KMS-11 (cell line): ENCODE measurements around the gene MCF2L.

Experiments
- H2AFZ ChIP-seq: fragments of 200-600 bp; sonication (generic); 2 replicates; pipeline ENCODE4 v1.6.1; 2016; ENCODE audit warnings: antibody characterized with exemption, mixed run types, low read depth
- H3K27ac ChIP-seq: fragments of 200-600 bp; sonication (generic); 2 replicates; pipeline ENCODE4 v1.6.1; 2016; ENCODE audit warnings: mild to moderate bottlenecking, mixed run types
- H3K27me3 ChIP-seq: fragments of 200-600 bp; sonication (generic); 2 replicates; pipeline ENCODE4 v1.6.1; 2017; ENCODE audit warnings: mild to moderate bottlenecking, low read depth, mixed run types, moderate library complexity; ENCODE audit not compliant: insufficient read depth
- H3K36me3 ChIP-seq: fragments of 200-600 bp; sonication (generic); 2 replicates; pipeline ENCODE4 v1.6.1; 2017; ENCODE audit warnings: mild to moderate bottlenecking, mixed run types; ENCODE audit not compliant: insufficient read depth
- H3K4me1 ChIP-seq: fragments of 200-600 bp; sonication (generic); 2 replicates; pipeline ENCODE4 v1.6.1; 2016; ENCODE audit warnings: mild to moderate bottlenecking, low read depth, mixed run types; ENCODE audit not compliant: poor library complexity, severe bottlenecking
- H3K4me2 ChIP-seq: fragments of 200-600 bp; sonication (generic); 2 replicates; pipeline ENCODE4 v1.7.0; 2016; ENCODE audit warnings: mild to moderate bottlenecking, mixed run types
- H3K4me3 ChIP-seq: fragments of 200-600 bp; sonication (generic); IDR thresholded peaks from 2 replicates; pipeline ENCODE4 v1.6.1; 2017; ENCODE audit warnings: low read depth, low read length, mixed read lengths; ENCODE audit not compliant: insufficient read depth
- H3K79me2 ChIP-seq: fragments of 200-600 bp; sonication (generic); 2 replicates; pipeline ENCODE4 v1.6.1; 2016; ENCODE audit warnings: low read depth, mixed run types; ENCODE audit not compliant: insufficient read depth
- H3K9ac ChIP-seq: fragments of 200-600 bp; sonication (generic); 2 replicates; pipeline ENCODE4 v1.6.1; 2016; ENCODE audit warnings: mild to moderate bottlenecking, mixed run types
- H4K20me1 ChIP-seq: fragments of 200-600 bp; sonication (generic); 2 replicates; pipeline ENCODE4 v1.6.1; 2016; ENCODE audit warnings: mild to moderate bottlenecking, mixed run types; ENCODE audit not compliant: insufficient read depth
- TF ChIP-seq, protein P1 (sequence below): fragments of 200-600 bp; sonication (generic); conservative IDR thresholded peaks from 2 replicates; pipeline ENCODE4 v1.6.1; 2017; ENCODE audit warnings: low read depth, mild to moderate bottlenecking, antibody characterized with exemption, low read length, moderate library complexity, mixed read lengths

The MCF2L gene

DNA sequence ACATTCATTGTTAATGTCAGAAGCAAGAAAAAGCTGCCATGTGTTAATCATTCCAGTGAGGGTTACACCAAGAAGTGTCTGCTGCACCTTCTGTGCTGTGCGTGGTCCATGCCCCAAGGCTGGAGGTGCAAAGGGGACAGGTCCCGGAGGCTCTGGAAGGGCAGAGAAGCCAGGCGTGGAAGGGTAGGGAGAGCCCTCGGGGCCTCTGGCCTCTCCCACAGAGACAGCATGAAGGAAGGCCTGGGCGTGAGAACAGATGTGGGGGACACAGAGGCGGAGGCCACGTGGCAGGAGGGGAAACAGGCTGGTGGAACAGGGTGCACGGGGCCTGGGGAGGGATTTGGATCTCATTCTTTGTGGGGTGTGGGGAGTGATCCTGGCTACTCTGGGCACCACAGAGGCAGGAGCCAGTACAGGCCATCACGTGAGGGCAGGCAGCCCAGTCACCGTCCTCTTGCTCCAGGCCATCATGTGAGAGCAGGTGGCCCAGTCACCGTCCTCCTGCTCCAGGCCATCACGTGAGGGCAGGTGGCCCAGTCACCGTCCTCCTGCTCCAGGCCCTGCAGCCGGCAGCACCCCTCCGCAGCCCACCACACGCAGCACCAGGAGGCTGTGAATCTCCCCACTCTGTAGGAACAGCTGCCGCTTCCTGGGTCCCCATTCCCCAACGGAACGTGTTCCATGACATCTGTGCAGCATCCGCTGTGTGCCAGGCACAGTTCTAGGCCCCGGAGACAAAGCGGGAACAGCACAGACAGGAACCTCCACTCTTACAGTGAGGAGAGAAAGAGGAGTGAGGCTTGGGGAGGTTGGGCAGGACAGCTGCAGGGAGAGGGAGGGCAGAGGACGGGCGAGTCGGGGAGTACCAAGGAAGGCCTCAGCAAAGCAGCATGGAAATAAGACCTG is 126.4 kb downstream of the MCF2L start:
- H3K9ac ChIP-seq: no peak overlapping the region
- no peak overlapping the region for H3K4me3 ChIP-seq
- no peaks in the 10 kb centered on the region for H3K36me3 ChIP-seq
- no peak overlapping the region for H3K4me2 ChIP-seq
- H3K27me3 ChIP-seq: no peaks in the 10 kb centered on the region
- TF ChIP-seq, protein P1, sequence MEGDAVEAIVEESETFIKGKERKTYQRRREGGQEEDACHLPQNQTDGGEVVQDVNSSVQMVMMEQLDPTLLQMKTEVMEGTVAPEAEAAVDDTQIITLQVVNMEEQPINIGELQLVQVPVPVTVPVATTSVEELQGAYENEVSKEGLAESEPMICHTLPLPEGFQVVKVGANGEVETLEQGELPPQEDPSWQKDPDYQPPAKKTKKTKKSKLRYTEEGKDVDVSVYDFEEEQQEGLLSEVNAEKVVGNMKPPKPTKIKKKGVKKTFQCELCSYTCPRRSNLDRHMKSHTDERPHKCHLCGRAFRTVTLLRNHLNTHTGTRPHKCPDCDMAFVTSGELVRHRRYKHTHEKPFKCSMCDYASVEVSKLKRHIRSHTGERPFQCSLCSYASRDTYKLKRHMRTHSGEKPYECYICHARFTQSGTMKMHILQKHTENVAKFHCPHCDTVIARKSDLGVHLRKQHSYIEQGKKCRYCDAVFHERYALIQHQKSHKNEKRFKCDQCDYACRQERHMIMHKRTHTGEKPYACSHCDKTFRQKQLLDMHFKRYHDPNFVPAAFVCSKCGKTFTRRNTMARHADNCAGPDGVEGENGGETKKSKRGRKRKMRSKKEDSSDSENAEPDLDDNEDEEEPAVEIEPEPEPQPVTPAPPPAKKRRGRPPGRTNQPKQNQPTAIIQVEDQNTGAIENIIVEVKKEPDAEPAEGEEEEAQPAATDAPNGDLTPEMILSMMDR: no peak
- no peaks in the 10 kb centered on the region for H3K4me1 ChIP-seq
- no peak overlapping the region for H3K27ac ChIP-seq
- no peaks in the 10 kb centered on the region for H3K79me2 ChIP-seq
- H4K20me1 ChIP-seq: no peaks in the 10 kb centered on the region
- H2AFZ ChIP-seq: no peak overlapping the region

DNA sequence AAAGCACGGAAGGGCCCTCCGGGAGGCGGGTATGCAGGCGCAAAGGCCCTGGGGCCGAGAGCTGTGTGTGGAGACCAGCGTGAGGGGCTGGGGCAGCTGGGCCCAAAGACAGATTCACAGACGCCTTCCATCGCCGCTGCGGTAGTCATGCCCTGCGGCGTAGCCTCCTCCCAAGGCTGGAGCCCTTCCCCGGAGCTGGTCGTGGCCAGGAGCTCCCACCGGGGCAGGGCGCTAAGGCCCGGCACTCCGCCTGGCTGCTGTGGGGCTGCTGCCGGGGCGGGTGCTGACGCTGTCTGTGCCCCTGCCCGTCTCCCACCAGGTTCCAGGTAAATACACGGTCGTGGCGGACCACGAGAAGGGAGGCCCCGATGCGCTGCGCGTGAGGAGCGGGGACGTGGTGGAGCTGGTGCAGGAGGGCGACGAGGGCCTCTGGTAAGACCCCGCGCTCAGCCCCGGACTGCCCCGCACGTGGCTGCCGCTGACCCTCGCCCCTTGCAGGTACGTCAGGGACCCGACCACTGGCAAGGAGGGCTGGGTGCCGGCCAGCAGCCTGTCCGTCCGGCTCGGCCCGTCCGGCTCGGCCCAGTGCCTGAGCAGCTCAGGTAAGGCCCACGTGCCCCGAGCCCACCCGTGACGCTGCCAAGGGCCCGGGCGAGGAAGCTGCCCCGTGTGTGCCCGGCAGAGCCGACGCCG is 127.2 kb downstream of the MCF2L start:
- Histone ChIP-seq H3K27ac (no peak overlapping the region), H3K4me1 (no peaks in the 10 kb centered on the region), H3K4me3 (no peak overlapping the region), H2AFZ (no peak overlapping the region), H3K9ac (no peak overlapping the region), H3K27me3 (no peaks in the 10 kb centered on the region), H3K36me3 (no peaks in the 10 kb centered on the region), H4K20me1 (no peaks in the 10 kb centered on the region), H3K79me2 (no peaks in the 10 kb centered on the region), H3K4me2 (no peak overlapping the region)
- TF ChIP-seq, protein P1: no peak

DNA sequence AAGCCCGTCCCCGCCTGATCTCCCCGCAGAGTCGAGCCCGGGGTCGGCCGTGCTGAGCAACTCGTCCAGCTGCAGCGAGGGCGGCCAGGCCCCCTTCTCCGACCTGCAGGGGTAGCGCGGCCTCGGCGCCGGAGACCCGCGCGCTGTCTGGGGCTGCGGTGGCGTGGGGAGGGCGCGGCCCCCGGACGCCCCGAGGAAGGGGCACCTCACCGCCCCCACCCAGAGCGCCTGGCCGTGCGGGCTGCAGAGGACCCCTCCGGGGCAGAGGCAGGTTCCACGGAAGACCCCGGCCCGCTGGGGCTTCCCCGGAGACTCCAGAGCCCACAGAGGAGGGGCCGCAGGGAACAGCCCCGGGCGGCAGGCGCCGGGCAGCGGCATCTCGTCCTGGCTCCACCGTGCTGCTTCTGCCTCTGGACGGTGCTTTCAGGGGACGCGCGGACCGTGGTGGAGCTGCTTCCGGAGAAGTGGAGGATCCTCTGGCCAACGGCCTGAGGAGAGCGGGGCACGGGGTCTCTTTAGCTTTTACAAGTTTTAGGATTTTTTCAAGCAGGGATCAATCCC is 127.8 kb downstream of the MCF2L start:
- no peaks in the 10 kb centered on the region for H3K4me1 ChIP-seq
- H3K4me3 ChIP-seq: no peak overlapping the region
- TF ChIP-seq, protein P1: no peak
- no peak overlapping the region for H3K4me2 ChIP-seq
- H4K20me1 ChIP-seq: no peaks in the 10 kb centered on the region
- H3K36me3 ChIP-seq: no peaks in the 10 kb centered on the region
- no peak overlapping the region for H2AFZ ChIP-seq
- no peaks in the 10 kb centered on the region for H3K79me2 ChIP-seq
- no peak overlapping the region for H3K27ac ChIP-seq
- no peaks in the 10 kb centered on the region for H3K27me3 ChIP-seq
- no peak overlapping the region for H3K9ac ChIP-seq

GRCh38 chr13:113097651-113098050 is 128.6 kb downstream of the MCF2L start:
- H3K27ac ChIP-seq: no peak overlapping the region
- H4K20me1 ChIP-seq: no peaks in the 10 kb centered on the region
- H2AFZ ChIP-seq: no peak overlapping the region
- H3K36me3 ChIP-seq: no peaks in the 10 kb centered on the region
- H3K9ac ChIP-seq: no peak overlapping the region
- H3K4me1 ChIP-seq: no peaks in the 10 kb centered on the region
- no peaks in the 10 kb centered on the region for H3K79me2 ChIP-seq
- no peaks in the 10 kb centered on the region for H3K27me3 ChIP-seq
- no peak overlapping the region for H3K4me2 ChIP-seq
- no peak overlapping the region for H3K4me3 ChIP-seq
- TF ChIP-seq, protein P1: no peak
